Stimulated activated effector memory CD8-positive, alpha-beta T cell treated with anti-CD3 and anti-CD28 coated beads, Interleukin-12 subunit alpha, Interleukin-12 subunit beta, amount 100 ng/mL, for 72 hours (primary cell): ENCODE data around the gene ARHGAP6.
A peak's percentile ranks its signal among the peaks of the same experiment; 100 is the strongest.
"Not testable (repeated sequence)": the region's sequence is repeated elsewhere in the genome, so short reads cannot be mapped to it uniquely, and the experiment has no call there.

Experiments used
- ATAC-seq: fragments of 150-1000 bp; cut with Tn5 transposase; 2 replicates; pipeline ENCODE4 v1.10.0; 2021
- DNase-seq, 2 donors: peaks; one replicate each; pipeline ENCODE4 v3.0.0; 2021 to 2022; ENCODE audit warnings: low spot score in 2 of 2
- H3K27ac Mint-ChIP-seq: one replicate; pipeline ENCODE4 v1.8.0; 2022; ENCODE audit warnings: mild to moderate bottlenecking, mixed read lengths
- H3K36me3 Mint-ChIP-seq: one replicate; pipeline ENCODE4 v1.8.0; 2022; ENCODE audit warnings: mild to moderate bottlenecking, mixed read lengths
- H3K4me1 Mint-ChIP-seq: one replicate; pipeline ENCODE4 v1.8.0; 2022; ENCODE audit warnings: mixed read lengths
- H3K4me3 Mint-ChIP-seq: one replicate; pipeline ENCODE4 v1.8.0; 2022; ENCODE audit warnings: mild to moderate bottlenecking, mixed read lengths
- H3K9me3 Mint-ChIP-seq: one replicate; pipeline ENCODE4 v1.8.0; 2022; ENCODE audit warnings: mixed read lengths

ARHGAP6 gene

DNA sequence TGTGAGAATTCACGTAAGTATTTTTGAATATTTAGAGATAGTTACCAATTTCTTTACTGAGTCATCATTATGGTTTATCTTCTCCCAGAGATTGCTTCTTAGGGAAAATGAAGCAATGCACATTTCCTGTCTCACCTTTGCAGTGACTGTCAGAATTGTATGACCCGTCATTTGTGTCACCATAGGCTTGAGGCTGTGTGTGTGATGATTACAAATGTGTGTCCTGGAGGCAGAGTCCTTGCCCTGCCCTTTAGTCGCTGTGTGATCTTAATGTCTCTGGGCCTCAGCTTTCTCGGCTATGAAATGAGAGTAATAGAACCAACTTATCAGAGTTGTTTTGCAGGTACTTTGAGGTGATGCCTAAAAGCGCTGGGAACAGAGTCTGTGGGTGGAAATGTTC, 540.7 kb downstream of the ARHGAP6 start:
- H3K9me3 Mint-ChIP-seq, result no peaks in the 10 kb centered on the region
- no peaks in the 10 kb centered on the region for H3K4me1 Mint-ChIP-seq
- H3K27ac Mint-ChIP-seq, result no peak overlapping the region
- peaks cover 33% of the 10 kb centered on the region for H3K36me3 Mint-ChIP-seq
- no peak overlapping the region for H3K4me3 Mint-ChIP-seq
- ATAC-seq (no peak), DNase-seq (no peak)

DNA sequence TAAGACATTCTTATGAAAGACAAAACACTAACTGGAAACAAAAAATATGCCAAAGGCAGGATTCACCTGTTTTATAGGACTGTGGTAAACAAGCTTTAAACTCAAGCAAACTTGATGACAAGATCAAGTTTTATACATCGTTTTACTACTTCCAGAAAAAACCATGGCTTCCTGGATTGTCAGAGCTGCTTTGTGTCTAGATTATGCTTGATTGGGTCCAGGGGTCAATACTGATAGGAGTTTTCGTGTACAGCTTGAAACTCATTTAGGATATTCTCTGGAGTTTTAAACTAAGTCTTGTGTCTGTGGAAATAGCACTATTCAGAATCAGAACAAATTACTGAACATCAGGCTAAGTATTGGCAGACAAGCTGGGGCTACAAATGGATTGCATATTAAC, 541.6 kb downstream of the ARHGAP6 start:
- no peak overlapping the region for H3K27ac Mint-ChIP-seq
- H3K36me3 Mint-ChIP-seq, result peaks cover 43% of the 10 kb centered on the region
- no peak overlapping the region for H3K4me3 Mint-ChIP-seq
- H3K9me3 Mint-ChIP-seq, result no peaks in the 10 kb centered on the region
- ATAC-seq (no peak), DNase-seq (no peak)
- no peaks in the 10 kb centered on the region for H3K4me1 Mint-ChIP-seq

DNA sequence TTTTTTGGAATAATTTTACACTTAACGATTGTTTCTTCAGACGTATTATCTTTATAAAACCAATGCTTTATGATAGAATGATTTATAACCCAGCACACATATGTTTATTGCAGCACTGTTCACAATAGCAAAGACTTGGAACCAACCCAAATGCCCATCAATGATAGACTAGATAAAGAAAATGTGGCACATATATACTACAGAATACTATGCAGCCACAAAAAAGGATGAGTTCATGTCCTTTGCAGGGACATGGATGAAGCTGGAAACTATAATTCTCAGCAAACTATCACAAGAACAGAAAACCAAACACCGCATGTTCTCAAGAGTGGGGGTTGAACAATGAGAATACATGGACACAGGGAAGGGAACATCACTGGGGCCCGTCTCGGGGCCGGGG, 542.6 kb downstream of the ARHGAP6 start:
- H3K4me3 Mint-ChIP-seq, H3K4me1 Mint-ChIP-seq, H3K27ac Mint-ChIP-seq, DNase-seq, H3K9me3 Mint-ChIP-seq, ATAC-seq: not testable (repeated sequence)
- H3K36me3 Mint-ChIP-seq, result peaks cover 53% of the 10 kb centered on the region

DNA sequence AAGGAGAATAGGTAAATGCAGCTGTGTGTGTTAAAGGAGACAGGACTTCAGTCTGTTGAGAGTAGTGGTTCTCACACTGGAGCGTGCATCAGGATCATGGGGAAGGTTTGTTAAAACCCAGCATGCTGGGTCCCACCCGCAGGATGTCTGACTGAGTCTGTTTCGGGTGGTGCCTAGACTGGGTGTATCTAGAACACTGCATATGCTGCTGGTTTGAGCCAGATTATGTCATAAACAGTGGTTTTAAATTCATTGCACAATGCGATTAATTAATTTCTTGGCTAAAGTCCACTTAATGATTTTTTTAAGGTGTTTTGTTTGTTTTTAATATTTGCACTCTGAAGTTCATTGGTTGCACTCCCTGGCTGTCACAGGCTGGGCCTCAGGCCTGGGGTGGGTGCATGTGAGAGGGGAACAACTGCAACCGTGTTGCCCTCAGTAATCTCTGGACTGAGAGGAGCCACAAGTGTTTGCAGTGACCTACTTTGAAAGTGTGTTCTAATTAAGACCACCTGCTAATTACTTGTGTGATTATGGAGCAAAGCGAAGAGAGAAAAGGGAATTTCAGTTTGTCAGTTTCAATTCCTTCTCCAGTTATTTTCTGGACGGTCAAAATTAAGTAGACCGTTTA, 546.3 kb downstream of the ARHGAP6 start:
- H3K27ac Mint-ChIP-seq, result peak overlapping the region; percentile 20
- H3K4me1 Mint-ChIP-seq, result no peaks in the 10 kb centered on the region
- ATAC-seq (no peak), DNase-seq (no peak)
- no peaks in the 10 kb centered on the region for H3K9me3 Mint-ChIP-seq
- H3K36me3 Mint-ChIP-seq, result peaks cover 89% of the 10 kb centered on the region
- no peak overlapping the region for H3K4me3 Mint-ChIP-seq

DNA sequence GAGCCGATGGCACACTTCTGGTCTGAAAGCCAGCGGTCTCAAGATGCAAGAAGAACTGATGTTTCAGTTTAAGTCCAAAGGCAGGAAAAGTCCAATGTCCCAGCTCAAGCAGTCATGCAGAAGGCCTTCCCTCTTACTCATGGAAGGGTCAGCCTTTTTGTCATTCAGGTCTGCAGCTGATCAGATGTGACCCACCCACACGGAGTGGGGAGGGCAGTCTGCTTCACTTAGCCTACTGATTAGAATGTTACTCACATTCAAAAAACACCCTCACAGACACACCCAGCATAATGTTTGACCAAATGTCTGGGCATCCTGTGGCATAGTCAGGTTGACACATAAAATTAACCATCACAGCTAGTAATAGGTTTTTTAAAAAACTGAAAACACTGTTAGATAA, 548.0 kb downstream of the ARHGAP6 start:
- ATAC-seq (no peak), DNase-seq (no peak)
- peaks cover 98% of the 10 kb centered on the region for H3K36me3 Mint-ChIP-seq
- H3K9me3 Mint-ChIP-seq, result no peaks in the 10 kb centered on the region
- no peak overlapping the region for H3K27ac Mint-ChIP-seq
- no peak overlapping the region for H3K4me3 Mint-ChIP-seq
- peaks cover 13% of the 10 kb centered on the region for H3K4me1 Mint-ChIP-seq

DNA sequence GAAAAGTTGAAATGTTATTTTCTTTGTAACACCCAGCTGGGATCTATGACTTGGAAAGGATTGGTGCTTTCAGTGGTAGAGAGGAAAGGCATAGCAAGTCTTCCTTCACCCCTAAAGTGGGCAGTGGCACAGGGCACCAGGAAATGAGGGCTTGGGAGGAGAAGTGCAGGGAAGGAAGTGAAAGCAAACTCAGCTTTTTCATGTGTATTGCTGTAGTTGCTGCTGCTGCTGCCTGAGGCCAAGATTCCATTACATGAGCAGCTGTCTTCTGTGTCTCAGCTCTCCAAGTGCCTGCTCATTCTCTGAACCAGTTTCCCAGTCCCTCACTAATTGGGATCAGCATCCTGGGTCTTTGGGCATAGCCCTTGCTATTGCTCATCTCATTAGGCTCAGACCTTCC, 552.0 kb downstream of the ARHGAP6 start:
- DNase-seq (no peak), ATAC-seq (no peak)
- Mint-ChIP-seq H3K36me3 (peaks cover 77% of the 10 kb centered on the region), H3K4me1 (peaks cover 13% of the 10 kb centered on the region), H3K4me3 (no peak overlapping the region), H3K27ac (peak overlapping the region; percentile 99), H3K9me3 (no peaks in the 10 kb centered on the region)

DNA sequence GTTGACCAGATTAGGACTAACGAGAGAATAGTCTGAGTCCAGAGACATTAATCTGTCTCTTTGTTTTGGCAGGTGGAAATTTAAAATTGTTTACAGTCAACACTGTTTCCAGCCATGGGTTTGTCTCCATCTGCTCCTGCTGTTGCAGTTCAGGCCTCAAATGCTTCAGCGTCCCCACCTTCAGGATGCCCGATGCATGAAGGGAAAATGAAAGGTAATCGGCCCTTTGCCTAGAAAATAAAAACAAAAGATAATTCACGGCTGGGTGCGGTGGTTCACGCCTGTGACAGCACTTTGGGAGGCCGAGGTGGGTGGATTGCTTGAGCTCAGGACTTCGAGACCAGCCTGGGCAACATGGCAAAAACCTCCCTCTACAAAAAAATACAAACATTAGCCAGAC, 553.8 kb downstream of the ARHGAP6 start:
- ATAC-seq (no peak), DNase-seq (no peak)
- Mint-ChIP-seq H3K4me3 (no peak overlapping the region), H3K9me3 (no peaks in the 10 kb centered on the region), H3K27ac (peak overlapping the region; percentile 99), H3K36me3 (peaks cover 59% of the 10 kb centered on the region), H3K4me1 (peaks cover 13% of the 10 kb centered on the region)

DNA sequence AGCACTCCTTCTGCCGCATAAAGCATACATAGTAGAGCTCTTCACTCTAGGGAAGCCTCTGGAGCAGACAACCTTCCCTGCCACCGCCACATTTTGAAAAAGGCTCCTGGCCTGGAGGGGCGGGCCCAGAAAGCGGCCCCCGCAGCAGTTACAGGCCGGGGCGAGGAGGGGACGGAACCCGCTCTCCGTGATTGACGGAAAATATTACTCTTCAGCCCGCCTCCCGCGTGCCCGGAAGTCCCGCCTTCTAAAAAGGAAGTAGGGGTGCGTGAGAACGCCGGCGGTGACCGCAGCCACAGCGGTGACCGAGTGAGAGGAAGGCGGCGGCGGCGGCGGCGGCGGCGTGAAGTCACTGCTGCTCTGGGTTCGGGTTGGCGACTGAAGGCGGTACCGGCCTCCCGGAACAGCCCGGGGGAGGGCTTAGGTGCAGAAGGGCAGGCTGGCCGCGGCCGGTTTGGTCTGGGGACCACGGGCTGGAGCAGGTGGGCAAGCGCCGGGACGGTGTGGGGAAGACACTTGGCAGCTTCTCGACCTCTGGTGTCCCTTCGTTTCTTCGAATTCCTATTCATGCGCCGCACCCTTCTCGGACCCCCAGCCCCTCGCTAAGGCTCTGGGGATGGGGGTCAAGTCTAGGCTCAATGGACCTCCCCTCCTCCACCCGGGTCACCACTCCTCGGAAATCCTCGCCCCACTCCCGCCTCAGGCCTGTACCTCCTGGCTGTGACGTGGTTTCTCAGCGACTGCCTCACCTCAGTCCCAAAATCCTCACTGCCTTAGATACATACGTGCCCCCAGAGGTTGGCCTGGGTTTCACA, 554.5 kb downstream of the ARHGAP6 start, which contains the start of gene HCCS:
Gene HCCS, plus strand, starts transcription at position 296 of the 815 bp plus-strand sequence. CDS start 729 bp downstream, outside the sequence.
- Mint-ChIP-seq H3K4me3 (no peak within 1 kb of the TSS), H3K9me3 (no peaks in the 10 kb centered on the region), H3K36me3 (peaks cover 52% of the 10 kb centered on the region), H3K27ac (peak within 1 kb of the TSS; percentile 99), H3K4me1 (peaks cover 13% of the 10 kb centered on the region)
- peak; percentile 66 to 88 for DNase-seq
- peak; percentile 95 for ATAC-seq

DNA sequence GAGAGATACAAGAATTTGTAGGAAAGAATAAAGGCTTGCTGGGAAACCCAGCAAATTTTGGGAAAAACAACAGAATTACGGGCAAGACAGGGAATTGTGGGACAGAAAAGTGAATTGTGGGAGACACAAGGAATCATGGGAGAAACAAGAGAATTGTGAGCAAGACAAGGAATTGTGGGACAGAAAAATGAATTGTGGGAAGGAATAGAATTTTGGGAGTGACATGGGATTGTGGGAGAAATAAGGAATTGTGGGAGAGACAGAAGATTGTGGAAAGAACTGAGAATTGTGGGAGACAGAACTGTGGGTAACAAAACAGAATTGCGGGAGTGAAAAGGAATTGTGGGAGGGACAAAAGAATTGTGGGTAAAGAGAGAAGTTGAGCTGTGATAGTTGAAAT, 555.8 kb downstream of the ARHGAP6 start:
- no peak for DNase-seq
- Mint-ChIP-seq H3K4me3 (no peak overlapping the region), H3K27ac (no peak overlapping the region), H3K9me3 (no peaks in the 10 kb centered on the region), H3K4me1 (peaks cover 13% of the 10 kb centered on the region), H3K36me3 (peaks cover 39% of the 10 kb centered on the region)
- ATAC-seq, result no peak

DNA sequence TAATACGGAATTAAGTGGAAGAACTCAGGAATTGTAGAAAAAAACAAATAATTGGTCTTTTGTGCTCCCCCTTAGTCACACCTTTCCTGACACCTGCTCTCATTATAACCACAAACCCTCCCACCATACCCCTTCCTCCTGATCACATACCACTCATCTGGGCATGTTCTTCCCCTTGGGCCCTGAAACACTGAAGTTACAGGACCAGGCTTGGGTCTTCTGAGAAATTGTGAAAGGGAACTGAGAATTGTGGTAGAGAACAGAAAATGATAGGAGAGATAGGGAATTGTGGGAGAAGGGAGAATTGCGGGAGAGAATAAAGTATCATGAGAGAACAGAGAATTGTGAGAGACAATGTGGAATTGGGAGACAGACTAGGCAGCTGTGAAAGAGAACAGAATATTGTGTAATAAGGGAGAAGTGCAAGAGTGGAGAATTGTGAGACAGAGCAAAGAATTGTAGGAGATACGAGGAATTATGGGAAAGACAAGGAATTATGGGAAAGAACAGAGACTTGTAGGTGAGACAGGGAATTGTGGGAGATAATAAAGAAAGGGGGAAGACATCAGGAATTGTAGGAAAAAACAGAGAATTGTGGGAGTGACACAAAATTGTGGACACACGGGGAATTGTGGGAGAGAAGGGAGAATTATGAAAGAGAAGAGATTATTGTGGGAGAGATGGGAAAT, 557.3 kb downstream of the ARHGAP6 start:
- no peak for DNase-seq
- Mint-ChIP-seq H3K27ac (no peak overlapping the region), H3K4me3 (no peak overlapping the region), H3K4me1 (peaks cover 3% of the 10 kb centered on the region), H3K9me3 (no peaks in the 10 kb centered on the region), H3K36me3 (peaks cover 23% of the 10 kb centered on the region)
- ATAC-seq, result no peak

DNA sequence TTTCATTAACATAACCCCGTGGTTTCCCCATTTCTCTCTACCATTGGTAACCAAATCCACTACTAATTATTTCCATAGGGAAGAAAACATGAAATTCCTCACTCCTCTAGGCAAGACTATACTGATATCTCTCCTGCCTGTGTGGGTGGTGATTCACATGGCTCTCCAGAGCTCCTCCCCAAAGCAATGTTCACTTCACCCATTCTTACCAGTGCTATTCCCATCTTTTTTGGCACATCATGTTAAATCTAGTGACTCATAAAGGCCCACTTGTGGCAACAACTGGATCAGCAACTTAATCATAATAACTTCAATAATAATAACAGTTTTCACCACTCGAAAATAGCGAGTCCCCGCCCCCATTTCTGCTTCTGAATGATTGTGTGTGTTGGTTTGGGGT, 560.6 kb downstream of the ARHGAP6 start:
- peaks cover 5% of the 10 kb centered on the region for H3K4me1 Mint-ChIP-seq
- H3K9me3 Mint-ChIP-seq, result no peaks in the 10 kb centered on the region
- ATAC-seq (no peak), DNase-seq (no peak)
- no peak overlapping the region for H3K4me3 Mint-ChIP-seq
- no peak overlapping the region for H3K27ac Mint-ChIP-seq
- H3K36me3 Mint-ChIP-seq, result no peaks in the 10 kb centered on the region

DNA sequence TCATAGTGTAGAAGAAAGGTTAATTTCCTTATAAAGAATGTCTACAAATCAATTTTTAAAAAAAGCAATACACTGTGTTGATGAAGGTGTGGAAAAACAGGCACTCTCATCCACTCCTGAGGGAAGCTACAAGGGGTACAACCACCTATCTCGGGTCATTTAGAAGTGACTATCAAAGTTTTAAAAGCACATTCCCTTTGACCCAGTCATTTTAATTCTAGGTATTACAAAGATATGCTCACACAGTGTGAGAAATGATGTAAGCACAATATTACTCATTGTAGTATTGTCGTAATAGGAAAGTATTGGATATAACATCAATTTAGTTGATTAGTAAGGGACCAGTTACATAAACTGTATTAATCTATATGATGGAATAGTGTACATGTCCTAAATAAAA, 562.0 kb downstream of the ARHGAP6 start:
- Mint-ChIP-seq H3K9me3 (no peaks in the 10 kb centered on the region), H3K4me1 (peaks cover 5% of the 10 kb centered on the region), H3K27ac (peak overlapping the region; percentile 23), H3K36me3 (no peaks in the 10 kb centered on the region), H3K4me3 (no peak overlapping the region)
- ATAC-seq (peak; percentile 89), DNase-seq (no peak)

DNA sequence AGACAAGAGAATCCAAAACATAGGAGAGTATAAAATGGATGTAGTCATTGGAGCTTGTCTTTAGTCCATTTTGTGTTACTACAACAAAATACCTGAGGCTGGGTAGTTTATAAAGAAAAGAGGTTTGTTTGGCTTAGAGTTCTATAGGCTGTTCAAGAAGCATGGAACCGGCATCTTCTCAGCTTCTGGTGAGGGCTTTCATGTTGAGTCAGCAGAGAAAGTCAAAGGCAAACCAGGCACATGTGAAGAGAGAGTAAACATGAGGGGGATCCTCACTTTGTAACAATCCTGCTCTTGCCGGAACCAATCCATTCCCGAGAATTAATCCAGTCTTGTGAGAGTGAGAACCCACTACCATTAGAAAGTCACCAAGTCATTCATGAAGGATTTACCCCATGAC, 562.7 kb downstream of the ARHGAP6 start:
- Mint-ChIP-seq H3K36me3 (no peaks in the 10 kb centered on the region), H3K27ac (peak overlapping the region; percentile 23), H3K9me3 (no peaks in the 10 kb centered on the region), H3K4me3 (no peak overlapping the region), H3K4me1 (peaks cover 5% of the 10 kb centered on the region)
- DNase-seq, result no peak
- ATAC-seq, result peak; percentile 52

DNA sequence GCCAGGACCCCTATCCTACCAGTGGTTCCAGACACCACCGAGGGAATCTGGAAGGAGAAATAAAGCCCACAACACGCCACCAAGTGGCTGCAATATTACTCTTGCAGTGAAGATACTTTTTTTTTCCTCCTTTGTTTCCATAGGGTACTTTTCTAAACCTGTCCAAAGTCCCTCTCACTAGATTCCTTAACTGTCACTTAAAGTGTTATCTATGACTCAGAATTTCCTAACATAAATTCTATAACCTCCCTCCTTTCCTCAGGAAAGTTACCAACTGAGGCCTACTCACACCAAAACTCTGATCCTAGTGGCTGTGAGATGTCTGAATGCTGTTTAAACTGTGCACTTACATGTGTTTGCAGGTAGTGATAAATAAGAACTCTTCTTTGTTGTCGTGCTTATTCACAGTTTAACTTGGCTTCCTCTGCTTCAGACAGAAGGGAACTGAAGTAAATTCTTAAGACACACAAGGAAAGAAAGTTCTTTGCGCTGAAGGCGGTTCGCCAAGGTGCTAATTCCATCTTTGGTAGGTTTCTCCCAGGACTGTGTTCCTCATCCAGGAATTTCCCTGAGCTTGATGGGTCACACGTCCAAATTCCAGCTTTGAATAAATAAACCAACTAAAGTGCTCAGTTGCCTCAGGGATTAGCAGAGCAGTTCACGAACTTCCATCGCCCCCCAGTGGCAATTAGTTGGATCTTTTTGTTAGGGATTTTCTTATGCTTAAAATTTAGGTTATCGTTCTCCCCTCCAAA, 565.3 kb downstream of the ARHGAP6 start:
- ATAC-seq (no peak), DNase-seq (no peak)
- H3K4me1 Mint-ChIP-seq, result peaks cover 5% of the 10 kb centered on the region
- H3K9me3 Mint-ChIP-seq, result no peaks in the 10 kb centered on the region
- H3K4me3 Mint-ChIP-seq, result no peak overlapping the region
- no peaks in the 10 kb centered on the region for H3K36me3 Mint-ChIP-seq
- H3K27ac Mint-ChIP-seq, result no peak overlapping the region

DNA sequence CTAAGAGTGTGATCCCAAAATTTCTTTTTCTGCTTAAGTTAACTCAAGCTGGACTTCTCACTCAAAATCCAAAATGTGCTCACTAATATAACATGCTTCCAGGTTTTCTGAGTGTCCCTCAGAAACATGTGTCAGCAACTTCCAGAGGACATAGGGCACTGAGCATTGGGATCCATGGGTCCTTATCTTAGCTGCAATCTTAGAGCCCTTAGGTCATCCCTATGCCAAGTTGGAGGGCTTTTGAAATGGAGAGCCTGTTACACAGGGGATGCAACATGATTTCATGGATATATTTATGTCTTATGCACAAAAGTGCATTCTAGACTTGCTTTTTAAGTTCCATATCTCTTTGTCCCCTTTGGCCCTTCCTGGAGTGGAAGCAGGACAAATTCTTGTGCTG, 566.3 kb downstream of the ARHGAP6 start:
- no peak overlapping the region for H3K4me3 Mint-ChIP-seq
- H3K9me3 Mint-ChIP-seq, result no peaks in the 10 kb centered on the region
- H3K4me1 Mint-ChIP-seq, result peaks cover 5% of the 10 kb centered on the region
- DNase-seq (no peak), ATAC-seq (no peak)
- H3K36me3 Mint-ChIP-seq, result no peaks in the 10 kb centered on the region
- no peak overlapping the region for H3K27ac Mint-ChIP-seq
